Immature natural killer cell (primary cell): ENCODE data around the gene IRF3. TPM values are rescaled to one million over a fixed set of nuclear protein-coding genes. Genes with fewer than 3 reads are reported as not detected.
"Not testable (repeated sequence)": the region's sequence is repeated elsewhere in the genome, so short reads cannot be mapped to it uniquely, and the experiment has no call there.

ENCODE experiments used
- DNase-seq, 3 donors: peaks; one replicate each; pipeline ENCODE4 v3.0.0; 2022; ENCODE audit warnings: mixed read lengths in 1 of 3
- H3K27ac Mint-ChIP-seq, 6 donors: one replicate each; pipeline ENCODE4 v1.8.0; 2020; ENCODE audit warnings: mixed read lengths in 6 of 6, mild to moderate bottlenecking in 5 of 6, inconsistent platforms in 4 of 6, moderate library complexity in 3 of 6
- H3K27me3 Mint-ChIP-seq, 3 donors: one replicate each; pipeline ENCODE4 v1.8.0; 2020 to 2021; ENCODE audit warnings: low read depth in 3 of 3, mild to moderate bottlenecking in 3 of 3, mixed read lengths in 3 of 3, moderate library complexity in 3 of 3, inconsistent platforms in 1 of 3
- H3K36me3 Mint-ChIP-seq, 3 donors: one replicate each; pipeline ENCODE4 v1.8.0; 2020; ENCODE audit warnings: mixed read lengths in 3 of 3, inconsistent platforms in 2 of 3, mild to moderate bottlenecking in 2 of 3
- H3K4me1 Mint-ChIP-seq, 2 donors: one replicate each; pipeline ENCODE4 v1.8.0; 2020; ENCODE audit warnings: inconsistent platforms in 2 of 2, mild to moderate bottlenecking in 2 of 2, mixed read lengths in 2 of 2, moderate library complexity in 1 of 2
- H3K4me3 Mint-ChIP-seq, 5 donors: one replicate each; pipeline ENCODE4 v1.8.0; 2020; ENCODE audit warnings: mild to moderate bottlenecking in 5 of 5, mixed read lengths in 5 of 5, inconsistent platforms in 3 of 5, moderate library complexity in 3 of 5
- H3K9me3 Mint-ChIP-seq, 6 donors: one replicate each; pipeline ENCODE4 v1.8.0; 2020; ENCODE audit warnings: mild to moderate bottlenecking in 6 of 6, mixed read lengths in 6 of 6, inconsistent platforms in 4 of 6, moderate library complexity in 3 of 6
- polyA plus RNA-seq, 3 donors: library from polyadenylated mRNA; unstranded; fragments of 300-500 nt; fragmentation: Illumina TruSeq; gene quantifications; one replicate each; pipeline ENCODE4 v1.2.3, GENCODE V29; 2021

IRF3 gene
- polyA plus RNA-seq, 3 donors from 2014 or later = 63.8 to 82.0 (median 78.9) TPM

DNA sequence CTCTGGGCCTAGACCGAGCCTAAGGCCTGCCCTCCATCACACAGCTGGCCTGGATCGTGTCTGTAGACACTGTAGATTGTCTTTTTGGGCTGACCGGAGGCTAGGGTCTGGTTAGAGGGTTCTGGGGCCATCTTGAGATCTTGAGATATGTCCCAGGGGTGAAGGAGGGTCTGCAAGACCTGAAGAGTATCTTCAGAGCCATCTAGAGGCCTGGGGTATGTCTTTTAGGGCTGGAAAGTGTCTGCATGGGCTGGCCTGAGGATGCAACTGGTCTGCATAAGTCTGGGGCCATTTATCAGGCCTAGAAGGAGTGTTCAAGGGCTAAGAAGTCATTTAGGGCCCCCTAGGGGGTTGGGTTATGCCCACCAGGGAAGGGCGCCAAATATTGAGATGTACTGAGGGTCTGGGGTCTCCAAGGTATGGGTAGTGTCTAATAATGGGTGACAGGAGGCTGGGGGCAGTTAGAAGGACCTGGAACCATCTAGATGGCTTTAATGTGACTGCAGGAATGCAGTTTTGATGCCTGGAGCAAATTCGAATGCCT is 23.1 kb downstream of the IRF3 start:
- peak overlapping the region; percentile 93 to 99 (median 96) for H3K27ac Mint-ChIP-seq
- peak overlapping the region; percentile 92 to 97 (median 95) for H3K4me3 Mint-ChIP-seq
- H3K27me3 Mint-ChIP-seq = peaks cover 5 to 9% (median 8%) of the 10 kb centered on the region in 3 donors
- no peaks in the 10 kb centered on the region for H3K9me3 Mint-ChIP-seq
- H3K4me1 Mint-ChIP-seq = peaks cover 56 to 69% of the 10 kb centered on the region in 2 donors
- H3K36me3 Mint-ChIP-seq = no peaks in the 10 kb centered on the region
- no peak for DNase-seq

DNA sequence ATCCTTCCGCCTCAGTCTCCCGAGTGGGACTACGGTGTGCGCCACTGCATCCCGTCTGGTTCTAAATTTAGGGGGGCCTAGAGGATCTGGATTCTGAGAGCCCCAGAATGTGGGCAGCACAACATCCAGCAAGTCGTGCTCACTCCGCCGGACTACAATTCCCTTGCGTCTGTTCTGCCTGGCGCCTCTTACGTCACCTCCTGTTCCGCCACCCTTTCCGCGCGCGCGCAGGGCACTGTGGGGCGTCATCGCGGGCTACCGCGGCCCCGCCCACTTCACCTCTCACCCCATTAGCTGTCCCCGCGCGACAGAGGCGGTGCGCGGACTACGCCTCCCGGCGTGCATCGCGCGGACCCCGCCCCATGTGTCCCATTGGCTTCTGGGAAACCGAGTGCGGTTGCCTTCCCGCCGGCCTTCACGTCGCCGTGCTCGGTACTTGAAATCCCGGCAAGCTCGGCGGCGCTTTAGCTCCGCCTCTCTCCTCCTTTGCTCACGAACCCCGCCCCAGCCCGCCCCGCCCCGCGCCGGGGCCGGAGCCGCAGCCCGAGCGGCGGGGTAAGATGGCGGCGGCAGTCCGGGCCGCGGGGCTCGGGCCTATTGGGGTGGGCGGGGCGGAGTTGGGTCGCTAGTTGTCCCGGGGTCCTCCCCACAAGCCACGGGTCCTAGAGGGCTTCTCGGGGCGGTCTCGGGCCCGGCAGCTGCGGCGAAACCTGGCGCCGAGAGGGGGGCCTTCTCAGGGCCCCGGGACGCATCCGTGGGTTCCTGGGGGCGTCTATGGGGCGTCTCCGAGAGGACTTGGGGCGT is 23.8 kb downstream of the IRF3 start, which contains the start of gene SCAF1:
TSS of gene SCAF1 (plus strand) at position 522 of the 804 bp plus-strand sequence. CDS start 2,818 bp downstream, outside the sequence.
- peak; percentile 100 for DNase-seq
- peaks cover 57 to 66% of the 10 kb centered on the region in 2 donors for H3K4me1 Mint-ChIP-seq
- H3K27ac Mint-ChIP-seq = peak within 1 kb of the TSS; percentile 93 to 100 (median 98)
- H3K27me3 Mint-ChIP-seq = peaks cover 5 to 9% (median 8%) of the 10 kb centered on the region in 3 donors
- H3K36me3 Mint-ChIP-seq = no peaks in the 10 kb centered on the region
- no peaks in the 10 kb centered on the region for H3K9me3 Mint-ChIP-seq
- peak within 1 kb of the TSS; percentile 92 to 97 (median 95) for H3K4me3 Mint-ChIP-seq

DNA sequence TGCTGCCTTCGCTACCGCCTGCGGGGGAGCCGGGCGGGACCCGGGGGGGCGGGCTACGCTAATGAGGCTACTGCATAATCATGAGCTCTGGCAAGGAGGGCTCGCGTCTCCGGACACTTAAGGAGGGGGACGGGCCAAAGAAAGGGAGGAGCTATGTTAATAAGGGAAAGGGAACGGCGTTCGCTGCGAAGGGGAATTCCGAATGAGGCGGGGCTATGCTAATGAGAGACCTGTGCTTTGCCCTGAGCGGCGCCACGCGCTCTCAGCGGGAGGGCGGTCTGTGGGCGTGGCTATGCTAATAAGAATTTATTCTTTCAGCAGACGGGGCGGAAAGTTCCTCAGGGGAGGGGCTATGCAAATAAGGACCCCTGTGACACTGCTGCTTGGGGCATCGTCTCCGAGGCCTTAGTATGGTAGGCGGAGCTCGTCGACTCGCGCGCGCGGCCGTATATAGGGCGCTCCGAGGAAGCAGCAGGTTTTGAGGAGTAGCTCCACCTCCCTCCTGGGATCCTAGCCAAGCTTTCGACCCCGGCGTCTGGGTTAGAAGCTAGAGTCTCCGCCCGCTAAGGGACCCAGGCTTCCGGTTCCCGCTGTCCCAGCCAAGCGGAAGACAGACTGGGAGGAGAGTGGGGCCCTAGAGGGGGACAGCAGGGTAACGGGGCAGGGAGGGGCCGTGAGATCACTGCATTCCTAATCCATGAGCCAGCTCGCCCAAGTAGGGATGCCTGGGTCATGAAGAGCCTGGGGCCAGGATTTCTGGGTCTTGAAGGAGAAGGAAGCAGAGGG is 25.4 kb downstream of the IRF3 start, which contains the start of gene RRAS:
TSS of gene RRAS (minus strand) at position 31 of the 786 bp plus-strand sequence. CDS start 45 bp downstream, outside the sequence.
- peaks cover 5 to 10% (median 9%) of the 10 kb centered on the region in 3 donors for H3K27me3 Mint-ChIP-seq
- H3K4me1 Mint-ChIP-seq = peaks cover 55 to 64% of the 10 kb centered on the region in 2 donors
- peak within 1 kb of the TSS; percentile 93 to 100 (median 98) for H3K27ac Mint-ChIP-seq
- no peaks in the 10 kb centered on the region for H3K36me3 Mint-ChIP-seq
- peak within 1 kb of the TSS; percentile 92 to 97 (median 95) for H3K4me3 Mint-ChIP-seq
- no peaks in the 10 kb centered on the region for H3K9me3 Mint-ChIP-seq
- DNase-seq = peak; percentile 100

DNA sequence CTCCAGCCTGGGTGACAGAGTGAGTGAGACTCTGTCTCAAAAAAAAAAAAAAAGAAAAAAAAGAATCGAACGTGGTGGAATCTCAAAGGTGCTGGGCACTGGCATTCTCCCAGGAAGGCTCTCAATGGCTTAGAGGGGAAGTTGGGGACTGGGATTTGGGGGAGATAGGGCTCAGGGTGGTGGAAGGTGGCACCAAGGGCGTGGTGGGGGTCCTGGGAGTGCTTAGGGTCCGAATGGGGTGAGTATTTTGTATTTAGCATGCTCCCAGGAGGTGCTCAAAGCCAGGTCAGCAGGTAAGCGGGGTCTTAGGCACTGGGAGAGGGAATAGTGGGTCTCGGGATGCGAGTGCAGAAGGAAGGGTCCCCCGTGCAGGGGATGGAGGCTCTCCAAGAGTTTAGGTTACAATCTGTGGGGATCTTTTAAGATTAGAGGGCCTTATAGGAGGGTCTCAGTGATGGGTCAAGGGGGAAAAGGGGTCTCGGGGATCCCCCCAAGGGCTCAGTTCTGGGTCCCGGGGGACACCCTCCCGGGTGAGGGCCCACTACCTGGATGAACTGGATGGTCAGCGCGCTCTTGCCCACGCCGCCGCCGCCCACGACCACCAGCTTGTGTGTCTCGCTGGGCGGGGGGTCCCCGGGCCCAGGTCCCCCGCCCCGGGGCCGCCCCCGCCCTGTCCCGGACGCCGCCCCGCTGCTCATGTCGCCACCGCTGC is 26.1 kb downstream of the IRF3 start:
- no peak for DNase-seq
- peak overlapping the region; percentile 92 to 97 (median 95) for H3K4me3 Mint-ChIP-seq
- no peaks in the 10 kb centered on the region for H3K36me3 Mint-ChIP-seq
- H3K27ac Mint-ChIP-seq = peak overlapping the region in 5 of 6 donors; percentile 65 to 99 (median 79)
- peaks cover 55 to 61% of the 10 kb centered on the region in 2 donors for H3K4me1 Mint-ChIP-seq
- peaks cover 5 to 13% (median 9%) of the 10 kb centered on the region in 3 donors for H3K27me3 Mint-ChIP-seq
- H3K9me3 Mint-ChIP-seq = no peaks in the 10 kb centered on the region

DNA sequence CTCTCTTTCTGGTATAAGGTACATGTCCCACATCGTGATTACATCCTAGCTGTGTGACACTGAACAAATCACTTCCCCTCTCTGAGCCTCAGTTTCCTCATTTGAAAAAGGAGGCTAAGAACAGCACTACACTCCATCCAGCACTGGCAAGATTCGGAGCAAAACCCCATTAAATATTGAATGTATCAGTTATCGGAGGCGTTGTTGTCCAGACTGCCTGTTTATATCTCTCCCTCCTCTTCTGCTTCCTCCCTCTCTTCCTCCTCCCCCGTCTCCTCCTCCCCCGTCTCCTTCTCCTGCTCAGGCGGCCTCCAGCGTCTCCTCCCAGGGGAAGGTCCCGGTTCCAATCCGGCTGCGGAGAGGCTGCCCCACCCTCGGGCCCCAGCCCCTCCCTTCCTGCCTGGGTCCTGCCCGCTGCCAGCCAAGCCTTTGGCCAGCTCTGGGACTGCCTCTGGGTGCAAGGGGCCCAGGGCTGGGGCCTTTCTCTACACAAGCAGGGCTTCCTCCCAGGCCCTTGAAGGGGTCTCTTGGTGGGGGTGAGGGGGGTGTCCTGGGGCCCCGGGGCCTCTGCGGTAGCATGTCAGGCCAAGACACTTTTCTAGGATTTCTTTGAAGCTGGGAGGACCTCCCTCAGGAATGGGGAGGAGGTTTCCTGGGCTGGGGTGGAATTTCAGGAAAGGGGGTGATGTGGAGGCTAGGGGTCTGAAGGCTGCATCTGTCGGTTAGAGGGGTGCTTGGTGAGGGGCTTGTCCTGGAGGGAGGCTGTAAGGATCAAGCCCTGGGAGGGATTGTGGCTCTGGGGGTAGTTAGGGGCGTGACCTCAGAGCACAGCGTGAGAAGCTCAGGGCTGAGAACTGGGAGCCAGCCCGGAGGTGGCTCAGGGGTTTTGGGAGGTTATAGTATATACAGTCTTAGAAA is 27.6 kb downstream of the IRF3 start:
- Mint-ChIP-seq H3K27ac (peak overlapping the region in 4 of 6 donors; percentile 35 to 75 (median 70)), H3K9me3 (no peaks in the 10 kb centered on the region), H3K27me3 (peaks cover 5 to 13% (median 9%) of the 10 kb centered on the region in 3 donors), H3K4me3 (peak overlapping the region in 4 of 5 donors; percentile 4 to 52 (median 14)), H3K36me3 (no peaks in the 10 kb centered on the region), H3K4me1 (peaks cover 43 to 46% of the 10 kb centered on the region in 2 donors)
- no peak for DNase-seq

DNA sequence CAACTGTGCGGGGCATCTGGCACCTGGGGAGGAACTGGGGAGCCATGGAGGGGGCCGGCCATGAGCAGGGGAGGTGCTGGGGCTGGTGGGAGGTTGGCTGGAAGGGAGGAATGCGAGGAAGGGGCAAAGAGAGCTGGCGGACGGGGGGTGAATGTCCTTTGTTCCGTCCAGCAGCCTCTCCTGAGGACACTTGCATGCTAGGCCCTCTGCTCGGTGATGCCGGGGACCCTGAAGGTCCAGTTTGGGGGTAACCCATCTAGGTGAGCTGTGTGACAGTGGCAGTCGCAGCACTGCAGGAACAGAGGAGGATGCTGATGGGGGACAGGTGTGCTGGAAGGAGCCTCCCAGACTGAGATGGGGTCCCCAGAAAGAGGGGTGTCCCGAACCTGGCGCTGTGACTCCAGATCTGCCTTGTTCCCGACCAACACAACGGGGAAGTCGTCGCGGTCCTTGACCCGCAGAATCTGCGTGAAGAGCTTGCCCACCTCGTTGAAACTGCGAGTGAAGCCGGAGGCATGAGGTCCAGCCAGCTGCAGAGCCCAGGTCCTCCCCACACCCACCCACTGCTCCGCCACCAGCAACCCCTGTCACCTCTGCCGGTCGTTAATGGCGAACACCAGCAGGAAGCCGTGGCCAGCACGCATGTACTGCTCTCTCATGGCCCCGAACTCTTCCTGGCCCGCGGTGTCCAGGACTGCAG is 29.3 kb downstream of the IRF3 start:
- no peak for DNase-seq
- no peak overlapping the region for H3K27ac Mint-ChIP-seq
- H3K4me1 Mint-ChIP-seq = peaks cover 29 to 32% of the 10 kb centered on the region in 2 donors
- H3K36me3 Mint-ChIP-seq = no peaks in the 10 kb centered on the region
- no peaks in the 10 kb centered on the region for H3K9me3 Mint-ChIP-seq
- no peak overlapping the region for H3K4me3 Mint-ChIP-seq
- H3K27me3 Mint-ChIP-seq = peaks cover 0 to 7% (median 1%) of the 10 kb centered on the region in 3 donors

DNA sequence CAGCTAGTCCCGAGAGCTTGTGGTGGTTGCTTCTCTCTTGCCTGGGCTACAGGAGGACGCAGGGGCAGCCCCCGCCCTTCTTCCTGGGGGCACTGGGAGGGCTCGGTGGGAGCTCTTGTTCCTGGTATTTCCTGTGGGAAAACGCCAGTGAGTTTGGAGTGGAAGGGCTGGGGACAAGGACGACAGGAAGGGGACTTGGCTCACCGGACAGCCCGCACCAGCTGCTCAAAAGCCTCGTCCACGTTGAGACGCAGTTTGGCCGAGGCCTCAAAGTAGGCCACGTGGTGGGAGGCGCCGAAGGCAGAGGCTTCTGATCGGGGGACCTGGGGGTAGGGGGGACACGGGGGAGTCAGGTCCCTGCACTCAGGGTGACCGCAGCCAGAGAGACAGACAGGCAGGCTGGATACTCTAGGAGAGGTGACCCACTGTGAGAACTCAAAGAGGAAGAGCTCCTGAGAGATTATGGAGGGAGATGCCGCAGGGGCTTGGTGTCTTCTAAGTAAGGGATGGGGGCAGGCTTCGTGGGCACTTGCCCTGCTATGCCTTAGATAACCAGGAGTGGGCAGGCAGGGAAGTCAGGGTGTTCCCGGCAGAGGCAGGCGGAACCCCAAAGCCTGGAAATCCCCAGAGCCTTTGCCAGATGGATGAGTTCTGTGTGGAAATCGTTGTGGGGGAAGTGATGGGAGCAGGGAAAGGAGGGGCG is 30.0 kb downstream of the IRF3 start:
- H3K27me3 Mint-ChIP-seq = peaks cover 0 to 7% (median 1%) of the 10 kb centered on the region in 3 donors
- no peaks in the 10 kb centered on the region for H3K9me3 Mint-ChIP-seq
- DNase-seq = no peak
- peaks cover 22 to 25% of the 10 kb centered on the region in 2 donors for H3K4me1 Mint-ChIP-seq
- H3K36me3 Mint-ChIP-seq = no peaks in the 10 kb centered on the region
- H3K4me3 Mint-ChIP-seq = no peak overlapping the region
- H3K27ac Mint-ChIP-seq = no peak overlapping the region

DNA sequence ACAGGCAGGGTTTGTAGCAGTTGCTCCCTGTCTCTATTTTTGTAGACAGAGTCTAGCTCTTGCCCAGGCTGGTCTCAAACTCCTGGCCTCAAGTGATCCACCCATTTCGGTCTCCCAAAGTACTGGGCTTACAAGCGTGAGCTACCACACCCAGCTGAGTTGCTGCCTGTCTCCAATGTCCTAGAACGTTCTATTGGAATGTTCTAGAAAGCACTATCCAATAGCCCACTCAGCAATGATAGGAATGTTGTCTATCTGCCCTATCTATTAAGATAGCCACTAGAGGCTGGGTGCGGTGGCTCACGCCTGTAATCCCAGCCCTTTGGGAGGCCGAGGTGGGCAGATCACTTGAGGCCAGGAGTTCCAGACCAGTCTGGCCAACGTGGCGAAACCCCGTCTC is 32.4 kb downstream of the IRF3 start:
- not testable (repeated sequence) for H3K4me1 Mint-ChIP-seq, H3K36me3 Mint-ChIP-seq, H3K4me3 Mint-ChIP-seq, H3K9me3 Mint-ChIP-seq, H3K27me3 Mint-ChIP-seq, DNase-seq, H3K27ac Mint-ChIP-seq

DNA sequence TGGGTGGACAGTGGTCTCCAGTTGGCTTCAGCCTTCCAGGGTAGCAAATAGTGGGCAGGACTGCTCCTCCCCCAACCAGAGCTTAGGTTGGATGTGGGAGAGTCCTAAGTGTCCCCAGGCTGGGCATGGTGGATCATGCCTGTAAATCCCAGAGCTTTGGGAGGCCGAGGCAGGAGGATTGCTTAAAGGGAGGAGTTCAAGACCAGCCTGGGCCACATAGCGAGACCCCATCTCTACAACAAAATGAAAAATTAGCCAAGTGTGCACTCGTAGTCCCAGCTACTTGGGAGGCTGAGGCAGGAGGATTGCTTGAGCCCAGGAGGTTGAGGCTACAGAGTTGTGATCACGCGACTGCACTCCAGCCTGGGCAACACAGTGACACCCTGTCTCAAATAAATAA is 33.1 kb downstream of the IRF3 start:
- no peak overlapping the region for H3K27ac Mint-ChIP-seq
- peaks cover 2% of the 10 kb centered on the region in 2 donors for H3K4me1 Mint-ChIP-seq
- H3K27me3 Mint-ChIP-seq = peaks cover 0 to 4% (median 1%) of the 10 kb centered on the region in 3 donors
- H3K36me3 Mint-ChIP-seq = no peaks in the 10 kb centered on the region
- H3K9me3 Mint-ChIP-seq = no peaks in the 10 kb centered on the region
- H3K4me3 Mint-ChIP-seq = no peak overlapping the region
- DNase-seq = no peak

DNA sequence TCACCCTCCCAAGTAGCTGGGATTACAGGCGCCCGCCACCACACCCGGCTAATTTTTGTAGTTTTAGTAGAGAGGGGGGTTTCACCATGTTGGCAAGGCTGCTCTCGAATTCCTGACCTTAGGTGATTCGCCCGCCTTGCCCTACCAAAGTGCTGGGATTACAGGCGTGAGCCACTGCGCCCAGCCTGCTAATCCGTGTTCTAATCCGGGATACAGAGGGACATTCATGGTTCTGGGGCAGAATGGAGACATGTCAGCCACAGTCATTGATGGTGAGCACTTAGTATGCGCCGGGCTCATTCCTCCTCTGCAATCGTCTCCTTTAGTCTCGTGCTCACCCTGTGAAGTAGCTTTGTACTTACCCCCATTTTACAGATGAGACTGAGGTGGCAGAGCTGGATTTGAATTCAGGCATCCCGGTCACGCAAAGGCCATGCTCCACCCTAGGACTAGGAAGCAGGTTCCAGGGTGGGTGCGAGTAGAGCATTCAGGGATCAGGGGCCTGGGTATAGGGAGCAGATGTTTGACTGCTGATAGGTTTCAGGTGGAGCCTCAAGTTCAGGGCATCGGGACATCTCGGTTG is 34.0 kb downstream of the IRF3 start:
- Mint-ChIP-seq H3K27ac (no peak overlapping the region), H3K4me1 (no peaks in the 10 kb centered on the region), H3K9me3 (no peaks in the 10 kb centered on the region), H3K27me3 (peaks cover 0 to 5% (median 1%) of the 10 kb centered on the region in 3 donors), H3K4me3 (no peak overlapping the region), H3K36me3 (no peaks in the 10 kb centered on the region)
- no peak for DNase-seq

DNA sequence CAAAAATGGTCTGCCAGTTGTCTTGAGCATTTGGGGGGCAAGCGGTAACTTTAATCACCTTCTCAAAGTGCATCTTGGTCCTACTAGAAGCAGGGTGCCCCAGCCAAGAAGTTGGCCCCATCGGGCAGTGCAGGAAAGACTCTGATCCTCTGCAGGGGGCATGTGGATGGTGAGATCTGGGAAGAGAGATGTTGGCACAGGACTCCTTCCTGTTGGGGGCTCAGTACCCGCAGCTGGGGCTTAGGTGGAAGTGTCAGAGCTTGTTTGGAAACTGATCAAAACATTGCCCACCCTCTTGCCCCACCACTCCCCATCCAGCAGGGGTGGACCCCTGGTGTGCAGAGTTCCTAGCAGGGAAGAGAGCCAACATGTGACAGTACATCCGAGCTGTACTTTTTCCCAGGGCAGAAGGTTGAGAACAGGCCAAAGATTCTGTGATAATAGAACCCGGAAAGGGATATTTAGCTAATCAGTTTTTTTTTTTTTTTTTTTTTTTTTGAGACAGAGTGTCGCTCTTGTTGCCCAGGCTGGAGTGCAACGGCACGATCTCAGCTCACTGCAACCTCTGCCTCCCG is 34.6 kb downstream of the IRF3 start:
- H3K4me1 Mint-ChIP-seq = no peaks in the 10 kb centered on the region
- H3K27me3 Mint-ChIP-seq = peaks cover 0 to 9% (median 0%) of the 10 kb centered on the region in 3 donors
- DNase-seq = no peak
- peak overlapping the region in 3 of 6 donors; percentile 15 to 51 (median 40) for H3K27ac Mint-ChIP-seq
- H3K36me3 Mint-ChIP-seq = no peaks in the 10 kb centered on the region
- no peaks in the 10 kb centered on the region for H3K9me3 Mint-ChIP-seq
- no peak overlapping the region for H3K4me3 Mint-ChIP-seq
